Keratinocyte (primary cell): ENCODE results near the gene AGAP1. TPM values are rescaled to one million over a fixed set of nuclear protein-coding genes. Genes with fewer than 3 reads are reported as not detected.

ENCODE experiments used
- DNase-seq: peaks from one replicate; pipeline ENCODE4 v3.0.0-alpha.2; 2011; ENCODE audit warnings: low read depth, missing footprints, low spot score
- FAIRE-seq: peaks from 2 replicates; lab custom pipeline; 2011; peaks lifted over from hg19 to GRCh38; lab: Jason Lieb, UNC
- H2AFZ ChIP-seq: 2 replicates; pipeline ENCODE4 v1.6.0; 2012; ENCODE audit warnings: low read length, control low read depth, inconsistent platforms; ENCODE audit not compliant: control insufficient read depth
- H3K27ac ChIP-seq: 2 replicates; pipeline ENCODE4 v1.5.1; 2011; ENCODE audit warnings: low read length; ENCODE audit not compliant: control insufficient read depth, insufficient read depth
- H3K27me3 ChIP-seq: 3 replicates; pipeline ENCODE4 v1.6.0; 2011; ENCODE audit warnings: low read length; ENCODE audit not compliant: control insufficient read depth, insufficient read depth; ENCODE audit errors: extremely low read depth
- H3K36me3 ChIP-seq, 2 experiments: 2 replicates in 1 of 2; 3 replicates in 1 of 2; pipeline ENCODE4 v1.5.1; 2011; ENCODE audit warnings: low read length in 2 of 2, mild to moderate bottlenecking in 1 of 2; ENCODE audit not compliant: control insufficient read depth in 2 of 2, insufficient read depth in 2 of 2; ENCODE audit errors: extremely low read depth in 1 of 2
- H3K4me1 ChIP-seq: 3 replicates; pipeline ENCODE4 v1.5.1; 2011; ENCODE audit warnings: low read length; ENCODE audit not compliant: control insufficient read depth, insufficient read depth; ENCODE audit errors: extremely low read depth
- H3K4me2 ChIP-seq: 3 replicates; pipeline ENCODE4 v1.6.0; 2011; ENCODE audit warnings: low read depth, low read length; ENCODE audit not compliant: control insufficient read depth, insufficient read depth; ENCODE audit errors: extremely low read depth
- H3K4me3 ChIP-seq, 3 experiments: fragments of 200-600 bp in 1 of 3; sonication (generic) in 1 of 3; 2 replicates in 2 of 3; 3 replicates in 1 of 3; pipeline ENCODE4 v1.5.1; 2011 to 2016; ENCODE audit warnings: low read length in 3 of 3, mild to moderate bottlenecking in 3 of 3, control low read depth in 2 of 3, inconsistent platforms in 1 of 3, low read depth in 1 of 3, mixed read lengths in 1 of 3, mixed run types in 1 of 3, moderate library complexity in 1 of 3; ENCODE audit not compliant: control insufficient read depth in 2 of 3, insufficient read depth in 2 of 3; ENCODE audit errors: extremely low read depth in 1 of 3
- H3K79me2 ChIP-seq: 2 replicates; pipeline ENCODE4 v1.6.0; 2012; ENCODE audit warnings: low read length; ENCODE audit not compliant: control insufficient read depth, insufficient read depth
- H3K9ac ChIP-seq: 3 replicates; pipeline ENCODE4 v1.6.0; 2011; ENCODE audit warnings: low read length; ENCODE audit not compliant: control insufficient read depth, insufficient read depth; ENCODE audit errors: extremely low read depth
- H3K9me1 ChIP-seq: 3 replicates; pipeline ENCODE4 v1.6.0; 2011; ENCODE audit warnings: low read length; ENCODE audit not compliant: control insufficient read depth, insufficient read depth; ENCODE audit errors: extremely low read depth
- H3K9me3 ChIP-seq: 2 replicates; pipeline ENCODE4 v1.5.1; 2012; ENCODE audit warnings: low read depth, low read length; ENCODE audit not compliant: control insufficient read depth
- H4K20me1 ChIP-seq: 3 replicates; pipeline ENCODE4 v1.6.0; 2011; ENCODE audit warnings: low read length; ENCODE audit not compliant: control insufficient read depth, insufficient read depth; ENCODE audit errors: extremely low read depth
- CTCF ChIP-seq, 3 experiments: IDR thresholded peaks in 1 of 3; conservative IDR thresholded peaks in 1 of 3; optimal IDR thresholded peaks in 1 of 3; 2 replicates in 2 of 3; 3 replicates in 1 of 3; pipeline versions ENCODE3 to v1.5.1; 2011; ENCODE audit warnings: low read length in 3 of 3, mild to moderate bottlenecking in 3 of 3, moderate library complexity in 2 of 3, control low read depth in 1 of 3, inconsistent platforms in 1 of 3; ENCODE audit not compliant: insufficient read depth in 2 of 3; ENCODE audit errors: extremely low read depth in 1 of 3
- EZH2 ChIP-seq: IDR thresholded peaks from one replicate; pipeline ENCODE4 v1.6.1; 2012; ENCODE audit warnings: inconsistent platforms, mild to moderate bottlenecking, low read length, moderate library complexity
- dilution Hi-C: fragments of 300-500 bp; cut with MboI; formaldehyde crosslinking; loops from one replicate; pipeline ENCODE4 v1.7.0; 2020; ENCODE audit warnings: low sequenced_read_pairs; ENCODE audit not compliant: extremely low pct_ligation_motif_present
- polyA plus RNA-seq, 5 experiments: library from polyadenylated mRNA; depleted of rRNA in 3 of 5; stranded (reverse) in 3 of 5; stranded (forward) in 1 of 5; unstranded in 1 of 5; fragments of >200 nt; gene quantifications; 1 replicate in 1 of 5; 2 replicates in 3 of 5; 3 replicates in 1 of 5; pipeline versions ENCODE4 v1.2.1 to v1.2.3, GENCODE V29; 2011 to 2012; ENCODE audit warnings: missing spikeins in 2 of 5, low read depth in 1 of 5, low replicate concordance in 1 of 5

Gene AGAP1
- polyA plus RNA-seq, 1 donor (not counting 4 experiments of a cell fraction or from before 2014, with no cell fraction given), result 12.6 TPM

- H3K36me3 ChIP-seq, result no peaks in the 10 kb centered on the region
- H3K79me2 ChIP-seq, result no peaks in the 10 kb centered on the region
- no peaks in the 10 kb centered on the region for H4K20me1 ChIP-seq
- H3K27me3 ChIP-seq, result no peaks in the 10 kb centered on the region
- FAIRE-seq (no peak), DNase-seq (no peak)
- dilution Hi-C loops, result no loop called here
- no peak overlapping the region for H2AFZ ChIP-seq
- H3K9me3 ChIP-seq, result no peaks in the 10 kb centered on the region
- no peaks in the 10 kb centered on the region for H3K9me1 ChIP-seq
- no peak overlapping the region for H3K4me2 ChIP-seq
- no peaks in the 10 kb centered on the region for H3K4me1 ChIP-seq
- no peak overlapping the region for H3K4me3 ChIP-seq
- TF ChIP-seq CTCF (optimal IDR thresholded peaks at IDR 0.05 in 1 of 3, IDR thresholded peaks at IDR 0.05 in 1 of 3, conservative IDR thresholded peaks at IDR 0.05 in 1 of 3; ENCODE audit: extremely low read depth in 1 of 3, insufficient read depth in 2 of 3, low read length in 3 of 3) (no peak), EZH2 (no peak)
- no peak overlapping the region for H3K9ac ChIP-seq
- H3K27ac ChIP-seq, result no peak overlapping the region
These were observed 615.2 kb downstream of the AGAP1 start for GRCh38 chr2:236109061-236109460.

- FAIRE-seq, result no peak
These were observed 615.6 kb downstream of the AGAP1 start for GRCh38 chr2:236109473-236109872.

More at GRCh38 chr2:236109473-236109872, 615.6 kb downstream of the AGAP1 start:
- TF ChIP-seq CTCF (optimal IDR thresholded peaks at IDR 0.05 in 1 of 3, IDR thresholded peaks at IDR 0.05 in 1 of 3, conservative IDR thresholded peaks at IDR 0.05 in 1 of 3; ENCODE audit: extremely low read depth in 1 of 3, insufficient read depth in 2 of 3, low read length in 3 of 3) (no peak), EZH2 (no peak)
- no peaks in the 10 kb centered on the region for H3K27me3 ChIP-seq
- no peaks in the 10 kb centered on the region for H3K9me1 ChIP-seq
- no peaks in the 10 kb centered on the region for H4K20me1 ChIP-seq
- no peaks in the 10 kb centered on the region for H3K4me1 ChIP-seq
- DNase-seq, result no peak
- H3K4me3 ChIP-seq, result no peak overlapping the region
- H3K27ac ChIP-seq, result no peak overlapping the region
- H3K9me3 ChIP-seq, result no peaks in the 10 kb centered on the region
- H3K36me3 ChIP-seq, result no peaks in the 10 kb centered on the region
- H3K4me2 ChIP-seq, result no peak overlapping the region
- no peak overlapping the region for H2AFZ ChIP-seq
- no peak overlapping the region for H3K9ac ChIP-seq
- no peaks in the 10 kb centered on the region for H3K79me2 ChIP-seq
- dilution Hi-C loops, result no loop called here
